K562 (cell line): Measurements from ENCODE around the gene ADAMTS14. TPM values are rescaled to one million over a fixed set of nuclear protein-coding genes. Genes with fewer than 3 reads are reported as not detected.

Experiments used
- ADNP ChIP-seq: fragments of 200-800 bp; sonication (Bioruptor generic); IDR thresholded peaks from 2 replicates; pipeline ENCODE4 v1.6.1; 2016; ENCODE audit warnings: missing genetic modification characterization, missing compliant biosample characterization
- BCOR ChIP-seq: fragments of 450-650 bp; IDR thresholded peaks from 2 replicates; pipeline ENCODE4 v1.6.1; 2016
- CBX3 ChIP-seq, 2 experiments: IDR thresholded peaks; 1 replicate in 1 of 2; 2 replicates in 1 of 2; pipeline ENCODE4 v1.6.1; 2012; ENCODE audit warnings: inconsistent platforms in 2 of 2, low read length in 2 of 2, borderline replicate concordance in 1 of 2, control low read depth in 1 of 2
- CREB1 ChIP-seq, 2 experiments: sonication (generic) in 1 of 2; formaldehyde crosslinking in 1 of 2; IDR thresholded peaks; 2 replicates each; pipeline versions ENCODE4 v1.6.1 to v1.8.0; 2012 to 2022; ENCODE audit warnings: inconsistent platforms in 1 of 2, mild to moderate bottlenecking in 1 of 2, missing genetic modification reagents in 1 of 2, moderate library complexity in 1 of 2
- HDAC2 ChIP-seq: fragments of 450-650 bp; IDR thresholded peaks from 2 replicates; pipeline ENCODE4 v1.6.1; 2016; ENCODE audit warnings: mild to moderate bottlenecking
- HDAC8 ChIP-seq: fragments of 450-650 bp; IDR thresholded peaks from 2 replicates; pipeline ENCODE4 v1.6.1; 2016; ENCODE audit warnings: mild to moderate bottlenecking, missing genetic modification characterization, moderate library complexity, missing compliant biosample characterization
- KDM1A ChIP-seq, 2 experiments: fragments of 450-650 bp; IDR thresholded peaks; 2 replicates each; pipeline ENCODE4 v1.6.1; 2016; ENCODE audit warnings: mild to moderate bottlenecking in 2 of 2
- MTA1 ChIP-seq: fragments of 450-650 bp; IDR thresholded peaks from 2 replicates; pipeline ENCODE4 v1.6.1; 2017; ENCODE audit warnings: borderline replicate concordance
- NELFE ChIP-seq: IDR thresholded peaks from 2 replicates; pipeline ENCODE4 v1.6.1; 2011; ENCODE audit warnings: mild to moderate bottlenecking; ENCODE audit not compliant: insufficient read depth, insufficient read length
- NEUROD1 ChIP-seq: fragments of 150-350 bp; IDR thresholded peaks from 2 replicates; pipeline ENCODE4 v1.6.1; 2014; ENCODE audit warnings: borderline replicate concordance, low read length, low read depth; ENCODE audit not compliant: partially characterized antibody
- NFIC ChIP-seq: fragments of 450-650 bp; IDR thresholded peaks from 2 replicates; pipeline ENCODE4 v1.6.1; 2017; ENCODE audit warnings: mild to moderate bottlenecking, inconsistent platforms
- NFRKB ChIP-seq: fragments of 450-650 bp; IDR thresholded peaks from 2 replicates; pipeline ENCODE4 v1.6.1; 2016; ENCODE audit warnings: low read depth
- PHF8 ChIP-seq: fragments of 200-600 bp; sonication (generic); IDR thresholded peaks from 2 replicates; pipeline ENCODE4 v1.6.1; 2012; ENCODE audit warnings: mixed run types, mild to moderate bottlenecking, inconsistent platforms, low read length, moderate library complexity, borderline replicate concordance
- POLR2H ChIP-seq: IDR thresholded peaks from 2 replicates; pipeline ENCODE4 v1.6.1; 2016; ENCODE audit warnings: missing genetic modification characterization, low read depth, mild to moderate bottlenecking, control low read depth, missing compliant biosample characterization, moderate library complexity
- RBM25 ChIP-seq: fragments of 200-400 bp; formaldehyde crosslinking; IDR thresholded peaks from 2 replicates; pipeline ENCODE4 v1.6.1; 2018; ENCODE audit warnings: low read length, low read depth, moderate library complexity; ENCODE audit not compliant: severe bottlenecking
- RCOR1 ChIP-seq, 2 experiments: IDR thresholded peaks; 2 replicates each; pipeline ENCODE4 v1.6.1; 2012; ENCODE audit warnings: low read depth in 2 of 2, low read length in 2 of 2, borderline replicate concordance in 1 of 2, improper control_type of control experiment in 1 of 2
- SAP30 ChIP-seq: fragments of 200-600 bp; sonication (generic); IDR thresholded peaks from 2 replicates; pipeline ENCODE4 v1.6.1; 2012; ENCODE audit warnings: borderline replicate concordance, low read depth, mild to moderate bottlenecking, moderate library complexity, low read length, control low read depth, inconsistent platforms; ENCODE audit not compliant: insufficient read depth, poor library complexity, severe bottlenecking
- ZNF778 ChIP-seq: fragments of 450-650 bp; formaldehyde crosslinking; IDR thresholded peaks from 2 replicates; pipeline ENCODE4 v1.4.0; 2020; ENCODE audit warnings: mild to moderate bottlenecking, moderate library complexity
- polyA plus RNA-seq, 8 experiments: library from polyadenylated mRNA; depleted of rRNA in 4 of 8; stranded (reverse) in 5 of 8; unstranded in 3 of 8; fragments of >200 nt; fragmentation: Nextera tagmentation in 2 of 8; fragmentation: Illumina TruSeq in 1 of 8; extraction: Ambion mirVana in 2 of 8; extraction: Trizol in 1 of 8; gene quantifications; 2 replicates each; pipeline versions ENCODE4 v1.2.1 to v1.2.3, GENCODE V29; 2011 to 2014; ENCODE audit warnings: inconsistent platforms in 1 of 8, missing spikeins in 1 of 8
- total RNA-seq, 7 experiments: library from RNA; depleted of rRNA in 6 of 7; stranded (reverse); fragments of >200 nt in 6 of 7; fragmentation: Illumina TruSeq in 2 of 7; extraction: Trizol in 2 of 7; gene quantifications; 2 replicates each; pipeline versions ENCODE4 v1.2.1 to v1.2.3, GENCODE V29; 2011 to 2021; ENCODE audit warnings: low replicate concordance in 1 of 7
- TF ChIP-seq, protein P1 (sequence below): sonication (generic); formaldehyde crosslinking; IDR thresholded peaks from 2 replicates; pipeline ENCODE4 v1.8.0; 2022; ENCODE audit warnings: mild to moderate bottlenecking, missing genetic modification reagents
- TF ChIP-seq, protein P2 (sequence below): fragments of 250-450 bp; sonication (Bioruptor Pico); IDR thresholded peaks from 2 replicates; pipeline ENCODE4 v1.4.0; 2020; ENCODE audit warnings: mild to moderate bottlenecking
- TF ChIP-seq, protein P3 (sequence below): sonication (generic); formaldehyde crosslinking; IDR thresholded peaks from 2 replicates; pipeline ENCODE4 v1.8.1; 2023; ENCODE audit warnings: mild to moderate bottlenecking, missing genetic modification reagents, moderate library complexity
- TF ChIP-seq, protein P4 (sequence below): sonication (generic); formaldehyde crosslinking; IDR thresholded peaks from 2 replicates; pipeline ENCODE4 v1.8.0; 2022; ENCODE audit warnings: mild to moderate bottlenecking, low read depth, missing genetic modification reagents
- TF ChIP-seq, protein P5 (sequence below): fragments of 200-800 bp; sonication (Bioruptor generic); IDR thresholded peaks from 2 replicates; pipeline ENCODE4 v1.6.1; 2017; ENCODE audit warnings: missing genetic modification characterization, missing compliant biosample characterization

The ADAMTS14 gene
- total and polyA plus RNA-seq, 9 of the 15 experiments (the other 6 are each of a cell fraction or from before 2014, with no cell fraction given), result 0.04 to 37.4 (median 15.9) TPM

DNA sequence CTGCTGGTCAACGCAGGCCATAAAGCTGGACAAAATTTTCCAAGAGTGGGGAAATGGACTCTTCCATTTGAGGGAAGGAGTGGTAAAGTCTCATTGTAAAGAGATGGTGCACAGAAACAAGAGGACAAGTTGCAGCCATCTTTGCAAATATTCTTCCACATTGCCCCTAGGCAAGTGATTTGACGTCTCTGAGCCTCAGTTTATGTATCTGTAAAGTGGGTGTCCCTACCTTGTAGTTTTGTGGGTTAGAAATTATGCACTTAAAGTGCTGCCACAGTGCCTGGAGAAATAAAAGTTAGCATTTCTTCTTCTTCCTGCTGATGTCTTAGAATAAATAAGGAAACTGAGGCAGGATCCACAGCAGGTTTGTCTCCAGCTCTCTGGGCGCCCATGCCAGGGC lies 12.1 kb downstream of the ADAMTS14 start (continued):
- TF ChIP-seq, protein P1, sequence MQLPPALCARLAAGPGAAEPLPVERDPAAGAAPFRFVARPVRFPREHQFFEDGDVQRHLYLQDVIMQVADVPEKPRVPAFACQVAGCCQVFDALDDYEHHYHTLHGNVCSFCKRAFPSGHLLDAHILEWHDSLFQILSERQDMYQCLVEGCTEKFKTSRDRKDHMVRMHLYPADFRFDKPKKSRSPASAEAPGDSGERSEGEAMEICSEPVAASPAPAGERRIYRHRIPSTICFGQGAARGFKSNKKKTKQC (CRISPR knock-in tag), result no peak
- TF ChIP-seq ZNF778, result no peak
- TF ChIP-seq MTA1, result no peak
- TF ChIP-seq, protein P2, sequence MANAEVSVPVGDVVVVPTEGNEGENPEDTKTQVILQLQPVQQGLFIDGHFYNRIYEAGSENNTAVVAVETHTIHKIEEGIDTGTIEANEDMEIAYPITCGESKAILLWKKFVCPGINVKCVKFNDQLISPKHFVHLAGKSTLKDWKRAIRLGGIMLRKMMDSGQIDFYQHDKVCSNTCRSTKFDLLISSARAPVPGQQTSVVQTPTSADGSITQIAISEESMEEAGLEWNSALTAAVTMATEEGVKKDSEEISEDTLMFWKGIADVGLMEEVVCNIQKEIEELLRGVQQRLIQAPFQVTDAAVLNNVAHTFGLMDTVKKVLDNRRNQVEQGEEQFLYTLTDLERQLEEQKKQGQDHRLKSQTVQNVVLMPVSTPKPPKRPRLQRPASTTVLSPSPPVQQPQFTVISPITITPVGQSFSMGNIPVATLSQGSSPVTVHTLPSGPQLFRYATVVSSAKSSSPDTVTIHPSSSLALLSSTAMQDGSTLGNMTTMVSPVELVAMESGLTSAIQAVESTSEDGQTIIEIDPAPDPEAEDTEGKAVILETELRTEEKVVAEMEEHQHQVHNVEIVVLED, result no peak
- TF ChIP-seq NFRKB, result no peak
- peak in 1 of 2 experiments; percentile 20; a peak in 2 of 4 replicates for TF ChIP-seq RCOR1 (IDR thresholded peaks at IDR 0.05; ENCODE audit: borderline replicate concordance in 1 of 2, low read depth in 2 of 2, low read length in 2 of 2)
- no peak for TF ChIP-seq PHF8
- TF ChIP-seq KDM1A (IDR thresholded peaks at IDR 0.05), result peak in 1 of 2 experiments; percentile 84; a peak in 3 of 4 replicates
- peak; percentile 87 for TF ChIP-seq RBM25
- no peak for TF ChIP-seq POLR2H
- TF ChIP-seq NEUROD1, result no peak
- TF ChIP-seq, protein P3, sequence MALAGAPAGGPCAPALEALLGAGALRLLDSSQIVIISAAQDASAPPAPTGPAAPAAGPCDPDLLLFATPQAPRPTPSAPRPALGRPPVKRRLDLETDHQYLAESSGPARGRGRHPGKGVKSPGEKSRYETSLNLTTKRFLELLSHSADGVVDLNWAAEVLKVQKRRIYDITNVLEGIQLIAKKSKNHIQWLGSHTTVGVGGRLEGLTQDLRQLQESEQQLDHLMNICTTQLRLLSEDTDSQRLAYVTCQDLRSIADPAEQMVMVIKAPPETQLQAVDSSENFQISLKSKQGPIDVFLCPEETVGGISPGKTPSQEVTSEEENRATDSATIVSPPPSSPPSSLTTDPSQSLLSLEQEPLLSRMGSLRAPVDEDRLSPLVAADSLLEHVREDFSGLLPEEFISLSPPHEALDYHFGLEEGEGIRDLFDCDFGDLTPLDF (CRISPR knock-in tag), result no peak
- TF ChIP-seq CBX3 (IDR thresholded peaks at IDR 0.05; ENCODE audit: borderline replicate concordance in 1 of 2, low read length in 2 of 2), result 0 out of 3 replicates have a peak, but pooled peaks of 1 of the 2 experiments have one; percentile 56
- TF ChIP-seq HDAC2, result peak; percentile 68; the same call in 1 of the 2 replicates
- TF ChIP-seq ADNP (tag), result peak; percentile 85; the same call in 1 of the 2 replicates
- TF ChIP-seq NELFE, result no peak
- no peak for TF ChIP-seq NFIC
- no peak for TF ChIP-seq CREB1 (IDR thresholded peaks at IDR 0.05)
- TF ChIP-seq CREB1 (CRISPR knock-in tag; IDR thresholded peaks at IDR 0.05), result no peak
- TF ChIP-seq, protein P4, sequence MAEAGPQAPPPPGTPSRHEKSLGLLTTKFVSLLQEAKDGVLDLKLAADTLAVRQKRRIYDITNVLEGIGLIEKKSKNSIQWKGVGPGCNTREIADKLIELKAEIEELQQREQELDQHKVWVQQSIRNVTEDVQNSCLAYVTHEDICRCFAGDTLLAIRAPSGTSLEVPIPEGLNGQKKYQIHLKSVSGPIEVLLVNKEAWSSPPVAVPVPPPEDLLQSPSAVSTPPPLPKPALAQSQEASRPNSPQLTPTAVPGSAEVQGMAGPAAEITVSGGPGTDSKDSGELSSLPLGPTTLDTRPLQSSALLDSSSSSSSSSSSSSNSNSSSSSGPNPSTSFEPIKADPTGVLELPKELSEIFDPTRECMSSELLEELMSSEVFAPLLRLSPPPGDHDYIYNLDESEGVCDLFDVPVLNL, result no peak
- no peak for TF ChIP-seq HDAC8 (tag)
- peak; percentile 95 for TF ChIP-seq BCOR
- no peak for TF ChIP-seq SAP30
- TF ChIP-seq, protein P5, sequence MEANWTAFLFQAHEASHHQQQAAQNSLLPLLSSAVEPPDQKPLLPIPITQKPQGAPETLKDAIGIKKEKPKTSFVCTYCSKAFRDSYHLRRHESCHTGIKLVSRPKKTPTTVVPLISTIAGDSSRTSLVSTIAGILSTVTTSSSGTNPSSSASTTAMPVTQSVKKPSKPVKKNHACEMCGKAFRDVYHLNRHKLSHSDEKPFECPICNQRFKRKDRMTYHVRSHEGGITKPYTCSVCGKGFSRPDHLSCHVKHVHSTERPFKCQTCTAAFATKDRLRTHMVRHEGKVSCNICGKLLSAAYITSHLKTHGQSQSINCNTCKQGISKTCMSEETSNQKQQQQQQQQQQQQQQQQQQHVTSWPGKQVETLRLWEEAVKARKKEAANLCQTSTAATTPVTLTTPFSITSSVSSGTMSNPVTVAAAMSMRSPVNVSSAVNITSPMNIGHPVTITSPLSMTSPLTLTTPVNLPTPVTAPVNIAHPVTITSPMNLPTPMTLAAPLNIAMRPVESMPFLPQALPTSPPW (CRISPR knock-in tag), result no peak
